HG02884 (cell line): ENCODE data around the gene TENM4.

Experiments
- ATAC-seq: cut with Tn5 transposase; IDR thresholded peaks from one replicate; pipeline ENCODE4 v1.9.1; 2021; ENCODE audit warnings: mild to moderate bottlenecking, moderate library complexity; ENCODE audit not compliant: unreplicated experiment

Gene TENM4

GRCh38 chr11:78773492-78773891 is 667.3 kb downstream of the TENM4 start:
- no peak for ATAC-seq

GRCh38 chr11:78773077-78773476 is 667.8 kb downstream of the TENM4 start:
- no peak for ATAC-seq

GRCh38 chr11:78772186-78772585 is 668.6 kb downstream of the TENM4 start:
- no peak for ATAC-seq

GRCh38 chr11:78770931-78771330 is 669.9 kb downstream of the TENM4 start:
- no peak for ATAC-seq

DNA sequence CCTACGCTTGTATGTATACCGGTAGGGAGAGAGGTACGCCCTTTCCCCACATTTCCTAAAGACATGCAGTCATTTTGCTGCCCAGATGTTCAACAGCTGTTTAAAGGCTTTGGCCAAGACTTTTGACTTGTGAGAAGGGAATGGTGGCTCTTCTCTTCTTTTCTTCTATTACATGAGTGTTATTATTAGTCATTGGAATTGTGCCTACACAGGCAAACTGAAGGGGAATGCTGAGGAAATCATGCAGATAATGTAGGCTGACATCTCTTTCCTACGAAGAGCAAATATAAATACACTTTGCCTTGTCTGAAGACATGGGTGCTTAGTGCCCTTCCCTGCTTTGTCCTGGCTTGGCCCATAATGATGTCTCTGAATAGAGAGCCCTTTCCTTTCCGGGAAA is 671.9 kb downstream of the TENM4 start:
- ATAC-seq, result no peak

DNA sequence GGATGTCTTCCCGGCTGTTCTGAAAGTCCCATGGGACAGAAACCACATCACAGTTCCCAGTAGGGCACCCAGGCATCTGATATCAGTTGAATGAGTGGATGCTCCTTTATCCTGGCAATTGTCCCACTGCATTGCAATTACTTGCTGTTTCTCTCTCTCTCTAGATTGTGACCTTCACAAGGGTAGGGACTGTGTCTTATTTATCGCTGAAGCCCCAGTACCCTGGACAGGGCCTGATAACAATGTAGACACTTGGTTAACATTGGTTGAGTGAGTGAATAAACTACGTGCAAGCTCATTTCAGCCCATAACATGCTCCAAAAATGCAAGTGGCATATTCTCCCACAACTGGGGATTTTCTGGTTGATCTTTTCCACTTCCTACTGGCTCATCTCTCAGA is 672.5 kb downstream of the TENM4 start:
- no peak for ATAC-seq

DNA sequence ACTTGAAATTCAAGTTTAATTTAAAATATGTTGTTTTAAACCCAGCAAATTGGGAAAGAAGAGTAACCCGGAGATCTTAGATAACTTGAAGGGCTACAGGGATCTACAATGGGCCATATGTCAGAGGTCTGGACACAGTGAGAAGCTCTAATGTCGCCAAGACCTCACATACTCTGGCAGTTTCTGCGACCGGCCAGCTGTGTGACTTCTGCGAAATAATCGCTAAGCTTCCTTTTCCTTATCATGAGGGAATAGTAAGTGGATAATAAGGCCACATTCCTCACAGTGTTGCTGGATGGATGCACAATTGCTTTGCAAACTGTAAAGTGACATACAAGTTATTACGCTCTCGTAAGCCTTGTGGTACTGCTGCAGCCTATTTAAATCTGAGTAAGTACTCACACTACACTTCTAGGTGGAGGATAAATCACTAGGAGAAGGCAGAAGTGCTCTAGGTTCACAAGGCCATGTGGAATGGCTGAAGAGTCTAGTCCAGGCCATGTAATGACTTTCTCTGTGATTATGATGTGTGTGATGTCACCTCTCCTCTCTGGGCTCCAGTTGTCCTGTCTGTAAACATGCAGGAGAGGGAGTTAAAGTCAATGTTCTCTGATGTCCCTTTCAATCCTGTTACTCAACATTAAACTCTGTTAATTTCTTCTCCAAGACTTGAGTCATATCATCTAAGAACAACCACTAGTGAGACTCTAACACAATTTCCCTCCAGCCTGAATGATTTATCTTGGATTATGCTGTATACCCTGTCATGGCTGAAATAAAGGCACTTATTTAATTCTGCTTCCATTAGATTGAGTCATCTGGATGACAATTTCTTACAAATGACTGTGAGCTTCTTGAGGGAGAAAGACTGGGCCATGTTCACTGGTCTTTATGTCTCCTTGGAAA is 673.5 kb downstream of the TENM4 start:
- no peak for ATAC-seq

DNA sequence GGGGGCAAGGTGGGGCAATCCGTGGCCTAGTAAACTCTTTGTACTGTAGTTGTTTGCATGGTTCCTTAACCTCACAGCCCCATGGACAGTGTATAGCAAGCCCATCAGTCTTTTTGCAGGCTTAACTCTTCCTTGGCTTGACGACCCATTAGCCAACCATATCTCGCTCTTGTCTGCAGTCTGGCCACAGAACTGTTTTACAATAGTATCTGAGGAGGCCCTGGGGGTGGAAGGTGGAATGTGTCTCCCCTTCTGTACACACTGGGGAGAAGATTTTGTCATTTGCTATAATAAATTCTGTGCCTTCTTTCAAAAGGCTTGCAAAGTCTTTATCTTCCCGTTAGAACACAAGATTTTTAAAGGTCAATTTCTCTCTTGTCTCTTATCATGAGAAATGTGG is 675.9 kb downstream of the TENM4 start:
- ATAC-seq, result no peak

- no peak for ATAC-seq
Observed at GRCh38 chr11:78763664-78764063, 677.2 kb downstream of the TENM4 start.

GRCh38 chr11:78762105-78762504 is 678.7 kb downstream of the TENM4 start:
- no peak for ATAC-seq

GRCh38 chr11:78759071-78759470 is 681.8 kb downstream of the TENM4 start:
- ATAC-seq, result no peak

GRCh38 chr11:78753297-78753696 is 687.5 kb downstream of the TENM4 start:
- ATAC-seq, result no peak

DNA sequence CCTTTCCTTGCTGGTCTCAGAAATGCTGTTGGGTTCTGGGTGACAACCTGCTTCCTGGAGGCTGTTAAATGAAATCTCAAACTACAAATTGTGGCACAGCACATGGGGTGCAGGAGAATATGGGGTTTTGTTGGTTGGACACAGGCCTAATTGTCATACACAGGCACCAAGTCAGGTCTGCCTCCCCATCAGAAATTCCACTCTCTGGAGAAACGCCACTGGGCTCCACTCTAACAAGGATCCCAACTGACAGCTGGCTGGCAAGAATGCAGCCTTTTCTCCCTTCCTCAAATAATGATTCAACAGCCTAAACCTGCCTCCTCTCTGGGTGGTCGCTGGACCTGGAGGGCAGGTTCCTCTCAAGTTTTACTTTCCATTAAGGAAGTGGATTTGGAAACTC is 688.3 kb downstream of the TENM4 start:
- ATAC-seq, result no peak

- ATAC-seq, result no peak
Observed at GRCh38 chr11:78748918-78749690, 691.7 kb downstream of the TENM4 start.

DNA sequence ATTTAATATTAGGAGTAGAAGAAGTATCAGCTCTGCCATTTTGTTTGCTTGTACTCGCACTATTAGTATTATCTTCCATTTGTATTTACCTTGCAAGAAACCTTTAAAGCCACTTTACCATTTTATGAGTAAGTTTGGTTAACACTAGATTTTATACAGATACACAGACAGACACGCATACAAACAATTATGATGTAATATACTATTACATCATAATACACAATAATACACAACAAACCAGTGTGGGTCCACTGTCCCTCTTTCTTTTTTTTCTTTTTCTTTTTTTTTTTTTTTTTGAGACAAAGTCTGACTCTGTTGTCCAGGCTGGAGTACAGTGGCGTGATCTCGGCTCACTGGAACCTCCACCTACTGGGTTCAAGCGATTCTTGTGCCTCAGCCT is 695.9 kb downstream of the TENM4 start:
- ATAC-seq, result no peak

GRCh38 chr11:78744202-78744601 is 696.6 kb downstream of the TENM4 start:
- no peak for ATAC-seq

- no peak for ATAC-seq
Observed at GRCh38 chr11:78742430-78742829, 698.4 kb downstream of the TENM4 start.

- ATAC-seq, result no peak
Observed at GRCh38 chr11:78741741-78742140, 699.1 kb downstream of the TENM4 start.

GRCh38 chr11:78740199-78741071 is 700.4 kb downstream of the TENM4 start:
- ATAC-seq, result no peak

DNA sequence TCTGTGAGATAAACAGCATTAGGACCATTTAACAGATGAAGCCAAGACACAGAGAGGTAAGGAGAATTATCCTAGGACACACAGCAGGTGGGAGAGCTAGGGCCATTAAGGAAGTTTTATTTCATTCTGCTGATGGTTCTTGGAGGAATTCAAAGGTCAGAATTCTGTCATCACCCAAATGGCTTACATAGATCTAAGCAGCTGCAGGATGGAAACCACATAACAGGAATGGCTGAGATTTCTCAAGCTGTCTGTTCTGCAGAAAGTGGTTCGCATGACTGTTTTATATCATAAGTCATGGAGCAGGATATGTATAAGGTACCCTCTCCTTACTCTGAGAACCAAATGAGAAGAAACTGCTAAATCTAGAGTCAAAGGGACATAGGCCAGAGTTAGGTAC is 702.9 kb downstream of the TENM4 start:
- ATAC-seq, result no peak

- ATAC-seq, result no peak
Observed at GRCh38 chr11:78737301-78737700, 703.5 kb downstream of the TENM4 start.
